IPS DF 4.7 (cell line): ENCODE results near the gene ACADVL.
"Not testable (repeated sequence)": the region's sequence is repeated elsewhere in the genome, so short reads cannot be mapped to it uniquely, and the experiment has no call there.

ENCODE experiments used
- DNase-seq: peaks from one replicate; pipeline ENCODE4 v3.0.0-alpha.2; 2013; ENCODE audit warnings: low spot score; ENCODE audit errors: extremely low read depth

The ACADVL gene

DNA sequence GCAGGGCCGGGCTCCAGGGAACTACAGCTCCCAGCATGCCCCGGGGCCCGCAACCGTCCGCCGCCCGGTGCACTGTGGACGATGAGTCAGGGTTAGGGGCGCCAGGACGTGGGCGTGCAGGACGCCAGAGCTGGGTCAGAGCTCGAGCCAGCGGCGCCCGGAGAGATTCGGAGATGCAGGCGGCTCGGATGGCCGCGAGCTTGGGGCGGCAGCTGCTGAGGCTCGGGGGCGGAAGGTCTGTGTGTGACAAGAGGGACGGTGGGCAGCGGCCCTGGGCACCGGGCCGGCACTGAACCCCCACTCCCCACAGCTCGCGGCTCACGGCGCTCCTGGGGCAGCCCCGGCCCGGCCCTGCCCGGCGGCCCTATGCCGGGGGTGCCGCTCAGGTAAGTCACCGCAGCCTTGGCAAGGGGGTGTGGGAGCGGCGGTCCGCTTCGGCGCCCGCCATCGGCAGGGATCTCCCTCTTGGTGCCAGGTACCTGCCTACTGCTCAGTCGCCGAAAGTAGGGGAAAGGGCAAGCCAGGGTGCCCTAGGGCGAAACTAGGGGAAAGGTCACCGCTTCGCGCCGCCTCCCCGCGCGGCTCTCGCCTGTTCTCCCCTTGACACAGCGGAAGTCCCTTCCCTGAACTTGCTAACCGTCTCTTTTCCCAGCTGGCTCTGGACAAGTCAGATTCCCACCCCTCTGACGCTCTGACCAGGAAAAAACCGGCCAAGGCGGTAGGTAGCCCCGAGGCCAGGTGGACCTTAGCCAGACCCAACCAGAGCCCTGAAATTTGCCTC, at the start of gene ACADVL, which contains the start of gene DLG4:
ACADVL (plus strand) TSS at position 127 of the 781 bp plus-strand sequence; CDS start at position 174, 47 bp downstream.
DLG4 (minus strand) TSS at position 25 of the 781 bp plus-strand sequence.
- DNase-seq: no peak

DNA sequence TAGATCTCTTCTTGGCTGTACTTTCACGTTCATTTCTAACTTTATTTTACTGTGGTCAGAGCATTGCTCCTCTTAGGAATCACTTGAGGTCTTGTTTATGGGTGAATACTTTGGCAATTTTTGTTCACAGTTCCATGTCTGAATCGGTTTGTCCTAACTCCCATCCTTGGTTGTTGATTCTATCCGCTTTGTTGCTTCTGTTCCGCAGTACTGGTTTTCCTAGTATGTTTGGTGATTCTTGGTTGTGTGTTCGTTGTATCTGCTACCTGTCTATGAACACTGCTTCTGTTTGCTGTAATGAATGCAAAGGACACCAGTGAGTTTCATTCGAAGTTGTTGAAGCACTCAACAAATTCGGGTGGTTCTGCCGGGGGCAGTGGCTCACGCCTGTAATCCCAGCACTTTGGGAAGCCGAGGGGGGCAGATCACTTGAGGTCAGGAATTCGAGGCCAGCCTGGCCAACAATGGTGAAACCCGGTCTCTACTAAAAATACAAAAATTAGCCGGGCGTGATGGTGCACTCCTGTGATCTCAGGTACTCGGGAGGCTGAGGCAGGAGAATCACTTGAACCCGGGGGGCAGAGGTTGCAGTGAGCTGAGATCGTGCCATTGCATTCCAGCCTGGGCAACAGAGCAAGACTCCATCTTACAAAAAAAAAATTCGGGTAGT, 47.1 kb upstream of the ACADVL start:
- DNase-seq: not testable (repeated sequence)

DNA sequence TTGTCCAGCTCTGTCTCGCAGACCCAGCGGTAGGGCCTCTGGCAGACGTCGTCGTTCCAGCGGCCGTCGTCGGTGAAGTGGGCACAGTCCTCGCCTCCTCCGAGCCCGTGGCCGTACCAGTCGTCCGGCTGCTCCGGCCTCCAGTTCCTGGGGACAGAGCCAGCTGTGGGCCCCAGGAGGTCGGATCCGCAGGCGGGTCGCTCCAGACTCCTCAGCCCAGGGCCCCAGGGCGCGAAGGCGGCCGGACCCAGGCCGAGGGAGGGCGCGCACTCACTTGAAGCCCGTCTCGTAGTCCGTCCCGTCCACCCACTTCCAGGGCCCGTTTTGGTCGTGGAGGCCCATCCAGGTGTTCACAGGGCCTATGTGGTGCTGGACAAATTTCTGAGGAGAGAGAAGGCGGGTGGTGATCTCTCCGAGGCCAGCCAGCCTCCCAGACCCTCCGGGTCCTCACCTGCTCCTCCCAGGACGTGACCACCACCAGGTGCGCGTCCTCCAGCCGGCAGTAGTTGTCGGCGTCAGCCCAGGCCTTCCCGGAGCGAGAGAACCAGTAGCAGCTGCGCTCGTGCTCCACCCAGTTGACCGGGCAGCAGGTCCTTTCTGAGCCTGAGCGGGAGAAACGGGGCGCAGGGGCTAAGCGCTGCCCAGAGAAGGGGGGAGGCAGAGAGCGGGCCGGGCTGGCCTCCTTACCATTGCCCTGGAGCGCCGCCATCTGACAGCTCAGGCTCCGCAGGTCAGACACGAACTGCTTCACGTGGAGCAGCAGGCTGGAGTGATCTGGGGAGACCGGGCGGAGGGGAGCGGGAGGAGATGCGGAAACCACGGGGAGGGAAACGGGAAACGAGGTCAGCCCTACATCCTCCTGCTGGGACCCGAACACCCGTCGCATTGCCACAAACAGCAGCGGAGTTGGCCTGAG, 45.8 kb upstream of the ACADVL start:
- peak; percentile 58 for DNase-seq

DNA sequence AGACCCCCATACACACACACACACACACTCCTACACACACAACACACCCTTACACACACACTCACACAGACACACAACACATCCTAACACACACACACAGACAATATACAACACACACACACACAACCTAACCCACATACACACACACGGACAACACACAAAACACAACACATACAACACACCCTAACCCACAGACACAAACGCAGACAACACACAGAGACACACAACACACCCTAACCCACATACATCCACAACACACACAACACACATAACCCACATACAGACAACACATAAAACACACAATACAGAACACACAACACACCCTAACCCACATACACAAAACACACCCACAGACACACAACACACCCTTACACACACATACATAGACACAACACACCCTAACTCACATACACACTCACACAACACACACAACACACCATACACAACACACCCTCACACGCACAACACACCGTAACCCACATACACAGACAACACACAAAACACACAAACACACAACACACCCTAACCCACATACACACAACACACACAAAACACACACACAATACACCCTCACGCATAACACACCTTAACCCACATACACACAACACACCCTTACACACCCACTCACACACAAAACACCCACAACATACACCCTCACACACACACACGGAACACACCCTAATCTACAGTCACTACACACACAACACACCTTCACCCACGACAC, 45.0 kb upstream of the ACADVL start:
- DNase-seq: no peak

DNA sequence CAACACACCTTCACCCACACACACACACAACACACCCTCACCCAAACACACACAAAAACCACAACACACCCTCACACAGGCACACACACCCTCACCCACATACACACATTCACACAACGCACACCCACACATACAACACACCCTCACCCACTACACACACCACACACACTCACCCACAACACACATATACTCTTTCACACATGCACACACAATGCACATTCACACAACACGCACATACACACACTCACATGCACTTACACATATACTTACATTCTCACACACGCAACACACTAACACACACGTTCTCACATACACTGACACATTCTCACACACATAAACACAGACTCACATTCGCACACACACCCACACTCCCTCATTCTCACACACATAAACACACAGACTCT, 44.4 kb upstream of the ACADVL start:
- no peak for DNase-seq

DNA sequence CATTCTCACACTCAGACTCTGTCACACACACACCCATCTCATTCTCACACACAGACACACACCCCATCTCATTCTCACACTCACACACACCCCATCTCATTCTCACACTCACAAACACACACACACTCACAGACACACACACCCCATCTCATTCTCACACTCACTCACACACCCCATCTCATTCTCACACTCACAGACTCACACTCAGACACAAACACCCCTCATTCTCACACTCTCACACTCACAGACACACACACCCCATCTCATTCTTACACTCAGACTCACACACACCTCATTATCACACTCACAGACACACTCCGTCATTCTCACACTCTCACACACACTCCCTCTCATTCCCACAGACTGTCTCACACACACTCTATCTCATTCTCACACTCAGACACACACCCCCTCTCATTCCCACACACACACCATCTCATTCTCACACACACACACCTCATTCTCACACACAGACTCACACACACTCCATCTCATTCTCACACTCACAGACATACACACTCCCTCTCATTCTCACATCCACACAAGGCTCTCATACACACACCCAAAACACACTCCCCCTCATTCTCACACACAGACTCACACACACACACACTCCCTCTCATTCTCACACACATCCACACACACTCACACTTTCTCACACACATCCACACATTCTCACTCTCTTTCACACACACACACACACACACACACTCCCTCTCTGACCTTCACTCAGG, 43.5 kb upstream of the ACADVL start:
- DNase-seq: no peak

DNA sequence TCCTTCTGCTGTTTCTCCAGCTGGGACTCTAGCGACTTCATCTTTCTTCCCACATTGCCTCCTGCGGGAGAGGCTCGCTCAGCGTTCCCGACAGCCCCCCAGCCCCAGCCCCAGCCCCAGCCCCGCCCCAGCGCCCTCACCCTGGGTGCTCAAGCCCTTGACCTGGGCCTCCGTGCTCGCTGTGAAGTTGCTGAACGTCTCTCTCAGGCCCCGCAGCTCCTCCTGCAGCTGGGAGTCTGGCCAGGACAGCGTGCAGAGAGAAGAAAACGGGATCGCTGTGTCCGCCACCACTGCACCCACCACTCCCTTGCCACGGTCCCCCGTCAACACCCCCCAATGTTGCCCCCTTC, 42.9 kb upstream of the ACADVL start:
- DNase-seq: no peak

DNA sequence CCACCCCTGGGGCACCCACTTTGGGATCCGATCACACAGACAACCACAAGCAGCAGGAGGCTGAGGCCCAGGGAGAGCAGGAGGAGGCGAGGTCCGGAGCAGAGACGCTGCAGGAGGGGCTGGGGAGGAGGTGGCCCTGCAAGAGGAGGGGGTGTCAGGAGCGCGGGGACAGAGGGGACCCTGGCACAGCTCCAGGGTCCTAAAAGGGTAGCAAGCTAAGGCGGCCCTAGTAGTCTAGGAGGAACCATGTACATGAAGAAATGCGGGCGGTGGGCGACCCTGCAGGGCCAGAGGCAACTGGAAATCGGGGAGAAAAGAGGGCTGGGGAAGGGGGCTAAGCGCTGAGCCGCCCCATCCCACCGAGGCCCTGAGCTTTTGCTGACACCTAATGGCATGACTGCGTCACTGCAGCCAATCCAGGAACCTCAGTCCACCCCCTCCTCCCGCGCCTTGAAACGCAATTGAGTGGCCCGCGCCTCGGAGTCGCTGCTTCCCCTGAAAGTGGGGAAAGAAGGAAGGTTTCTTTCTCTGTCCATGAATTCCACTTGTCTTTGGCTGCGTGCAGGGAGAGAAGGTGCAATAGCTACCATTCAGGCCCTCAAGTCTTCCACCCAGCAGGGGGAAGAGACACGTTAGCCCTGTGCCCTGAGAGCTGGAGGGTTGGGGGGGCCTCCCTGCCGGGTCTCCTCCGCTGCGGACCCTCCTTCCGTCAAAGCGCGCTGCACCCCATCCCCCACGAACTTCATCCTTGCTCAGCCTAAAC, 42.4 kb upstream of the ACADVL start:
- no peak for DNase-seq

DNA sequence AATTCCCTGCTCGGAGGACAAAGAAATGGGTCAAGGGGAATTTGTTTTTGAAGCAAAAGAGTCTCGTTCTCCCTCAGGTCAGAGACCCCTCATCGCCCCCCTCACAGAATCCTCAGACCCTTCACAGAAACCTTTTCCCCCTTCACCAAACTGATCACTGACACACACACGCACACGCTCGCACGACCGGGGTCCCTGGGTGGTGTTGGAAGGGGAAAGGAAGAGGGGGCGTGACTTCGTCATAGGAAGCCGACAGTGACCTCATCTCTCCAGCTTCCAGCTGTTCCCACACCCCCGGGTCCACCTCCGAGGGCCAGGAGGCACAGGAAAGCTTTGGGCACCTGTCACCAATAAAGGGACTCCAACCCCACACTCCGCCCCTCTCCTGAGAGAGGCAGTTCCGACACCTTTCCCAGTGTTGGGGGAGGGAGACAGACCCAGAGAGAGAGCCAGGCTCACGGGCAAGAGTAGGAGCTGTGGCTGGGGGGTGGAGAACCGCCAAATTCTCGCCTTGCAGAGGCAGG, 41.7 kb upstream of the ACADVL start:
- no peak for DNase-seq

DNA sequence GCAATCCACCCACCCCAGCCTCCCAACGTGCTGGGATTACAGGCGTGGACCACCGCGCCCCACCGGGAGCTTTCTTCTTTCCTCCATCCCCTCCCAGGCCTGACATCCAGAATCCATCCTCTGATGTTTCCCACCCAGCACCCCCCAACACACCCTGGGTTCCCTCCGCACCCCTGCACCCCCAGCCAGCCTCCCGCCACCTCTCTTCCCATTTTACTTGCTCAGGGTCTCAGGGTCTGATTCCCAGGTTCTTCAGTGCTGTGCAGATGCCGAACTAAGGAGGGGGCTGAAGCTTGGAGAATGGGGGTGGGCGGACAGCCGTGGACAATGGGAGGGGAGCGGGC, 40.8 kb upstream of the ACADVL start:
- no peak for DNase-seq

DNA sequence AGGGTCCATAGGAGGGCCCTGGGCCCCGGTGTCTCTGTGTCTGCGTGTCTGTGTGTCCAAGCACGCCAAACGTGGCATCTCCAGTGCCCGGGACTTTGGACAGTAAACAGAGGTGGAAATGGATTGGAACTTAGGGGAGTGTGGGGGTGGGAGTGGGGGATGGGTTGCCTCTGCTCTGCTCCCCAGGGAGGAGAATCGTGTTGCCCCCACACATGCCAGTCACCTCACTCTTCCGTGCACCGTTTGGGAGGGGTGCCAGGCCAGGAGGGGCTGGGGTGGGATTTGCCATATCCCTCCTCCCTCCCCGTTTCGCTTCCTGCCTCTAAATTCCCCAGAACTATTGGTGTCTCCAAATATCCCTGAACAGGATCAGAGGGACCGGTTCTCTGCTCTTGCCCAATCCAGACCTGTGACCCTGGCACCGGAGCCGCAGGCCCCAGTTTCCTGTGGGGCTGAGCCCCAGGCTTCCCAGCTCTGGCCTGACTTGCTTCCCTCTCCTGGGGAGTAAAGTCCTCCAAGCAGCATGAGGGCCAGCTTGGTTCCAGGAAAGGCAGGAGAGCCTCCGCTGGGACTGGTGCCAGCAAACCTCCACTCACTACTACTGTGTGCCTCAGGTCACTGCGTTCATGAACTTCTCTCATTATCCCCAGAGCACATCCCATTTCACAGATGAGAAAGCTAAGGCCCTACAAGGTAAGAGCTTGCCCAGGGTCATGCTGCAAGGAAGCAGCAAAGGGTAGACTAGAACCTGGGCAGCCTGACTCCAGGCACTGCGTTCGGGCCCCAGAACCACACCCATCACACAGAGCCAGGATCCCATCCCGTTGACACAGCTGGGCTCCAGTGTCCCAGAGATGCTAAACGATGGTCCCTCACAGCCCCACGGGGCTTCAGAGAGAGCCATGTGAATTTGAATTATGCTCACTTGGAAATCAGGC, 40.2 kb upstream of the ACADVL start, which contains the start of gene ASGR1:
ASGR1 (minus strand) TSS at position 54 of the 938 bp plus-strand sequence. CDS start 807 bp downstream, outside the sequence.
- no peak for DNase-seq

DNA sequence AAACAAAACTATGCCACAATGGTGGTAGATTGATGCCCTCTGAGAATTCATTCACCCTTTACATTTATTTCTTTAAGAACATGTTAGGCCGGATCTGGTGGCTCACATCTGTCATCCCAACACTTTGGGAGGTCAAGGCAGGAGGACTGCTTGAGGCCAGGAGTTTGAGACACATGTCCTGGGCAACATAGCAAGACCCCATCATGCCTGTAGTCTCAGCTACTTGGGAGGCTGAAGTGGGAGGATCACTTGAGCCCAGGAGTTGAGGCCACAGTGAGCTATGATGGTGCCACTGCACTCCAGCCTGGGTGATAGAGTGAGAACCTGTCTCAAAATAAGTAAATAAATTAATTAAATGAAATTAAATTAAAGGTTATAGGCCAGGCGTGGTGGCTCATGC, 37.6 kb upstream of the ACADVL start:
- DNase-seq: not testable (repeated sequence)

DNA sequence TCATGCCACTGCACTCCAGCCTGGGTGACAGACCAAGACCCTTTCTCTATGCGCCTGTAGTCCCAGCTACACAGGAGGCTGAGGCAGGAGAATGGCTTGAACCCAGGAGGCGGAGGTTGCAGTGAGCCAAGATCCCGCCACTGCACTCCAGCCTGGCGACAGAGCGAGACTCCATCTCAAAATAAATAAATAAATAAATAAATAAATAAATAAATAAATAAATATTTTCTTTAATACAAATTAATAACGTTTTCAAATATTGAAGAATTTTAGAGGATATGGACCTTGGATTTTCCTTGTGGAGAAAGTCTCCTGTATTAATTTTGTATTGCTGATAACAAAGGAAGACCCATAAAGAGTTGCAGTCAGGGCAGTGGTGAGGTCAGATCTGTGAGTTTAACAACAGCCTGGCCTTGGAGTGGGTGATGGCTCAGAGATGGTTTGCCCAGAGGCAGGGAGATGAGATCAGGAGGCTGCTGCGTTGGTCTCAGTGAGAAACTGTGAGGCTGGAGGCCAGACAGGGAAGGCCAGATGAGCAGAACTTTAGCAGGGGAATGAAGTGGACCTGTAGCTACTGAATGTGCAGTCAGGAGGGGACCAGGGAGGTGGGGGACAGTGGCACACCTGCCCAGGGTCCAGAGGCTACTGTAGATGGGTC, 36.2 kb upstream of the ACADVL start:
- DNase-seq: no peak

DNA sequence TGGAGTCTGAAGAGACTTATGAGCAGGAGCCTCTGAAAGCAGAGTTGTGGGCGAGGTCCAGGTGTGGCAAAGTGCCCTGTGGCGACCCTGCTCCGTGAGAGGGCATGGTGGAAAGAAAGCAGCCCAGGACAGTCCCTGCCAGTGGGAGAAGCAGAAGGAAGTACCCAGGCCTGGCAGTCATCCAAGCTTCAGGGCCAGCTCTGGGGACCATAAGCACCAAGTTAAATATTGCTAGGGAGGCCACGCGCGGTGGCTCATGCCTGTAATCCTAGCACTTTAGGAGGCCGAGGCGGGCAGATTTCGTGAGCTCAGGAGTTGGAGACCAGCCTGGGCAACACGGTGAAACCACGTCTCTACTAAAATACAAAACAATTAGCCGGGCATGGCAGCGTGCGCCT, 35.6 kb upstream of the ACADVL start:
- DNase-seq: no peak

DNA sequence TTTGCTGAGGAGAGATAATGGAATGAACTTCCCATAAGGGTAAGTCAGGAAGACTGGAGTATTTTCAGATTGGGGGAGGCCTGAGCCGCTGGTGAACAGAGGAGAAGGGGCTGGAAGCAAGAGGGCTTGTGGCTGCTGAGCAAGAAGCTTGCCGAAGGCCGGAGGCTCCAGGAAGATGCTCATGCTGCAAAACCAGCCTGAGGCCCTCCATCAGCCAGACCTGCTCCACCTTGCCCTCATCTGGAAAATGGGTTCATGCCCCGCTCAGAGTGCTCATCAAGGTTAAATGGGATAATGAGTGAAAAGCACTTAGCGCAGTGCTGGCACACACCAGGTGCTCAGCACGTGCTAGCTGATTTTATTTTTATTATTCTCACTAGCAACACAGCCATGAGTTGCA, 35.1 kb upstream of the ACADVL start:
- DNase-seq: no peak

DNA sequence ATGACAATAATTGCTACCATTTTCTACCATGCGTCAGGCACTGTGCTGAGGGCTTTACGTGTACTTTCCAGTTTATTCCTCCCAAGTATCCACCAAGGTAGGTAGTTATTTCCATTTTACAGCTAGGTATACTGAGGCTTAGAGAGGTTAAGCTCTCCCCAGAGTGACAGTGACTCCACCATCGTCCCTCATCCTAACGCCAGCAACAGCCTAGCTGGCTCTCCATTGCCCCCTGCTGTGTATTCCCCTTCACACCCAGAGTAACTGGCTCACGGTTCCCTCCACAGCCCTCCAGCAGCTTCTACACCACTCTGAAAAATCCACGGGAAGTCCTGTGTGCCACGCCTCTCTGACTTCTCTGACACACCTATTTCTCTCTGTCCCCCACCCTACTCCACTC, 33.5 kb upstream of the ACADVL start:
- no peak for DNase-seq

DNA sequence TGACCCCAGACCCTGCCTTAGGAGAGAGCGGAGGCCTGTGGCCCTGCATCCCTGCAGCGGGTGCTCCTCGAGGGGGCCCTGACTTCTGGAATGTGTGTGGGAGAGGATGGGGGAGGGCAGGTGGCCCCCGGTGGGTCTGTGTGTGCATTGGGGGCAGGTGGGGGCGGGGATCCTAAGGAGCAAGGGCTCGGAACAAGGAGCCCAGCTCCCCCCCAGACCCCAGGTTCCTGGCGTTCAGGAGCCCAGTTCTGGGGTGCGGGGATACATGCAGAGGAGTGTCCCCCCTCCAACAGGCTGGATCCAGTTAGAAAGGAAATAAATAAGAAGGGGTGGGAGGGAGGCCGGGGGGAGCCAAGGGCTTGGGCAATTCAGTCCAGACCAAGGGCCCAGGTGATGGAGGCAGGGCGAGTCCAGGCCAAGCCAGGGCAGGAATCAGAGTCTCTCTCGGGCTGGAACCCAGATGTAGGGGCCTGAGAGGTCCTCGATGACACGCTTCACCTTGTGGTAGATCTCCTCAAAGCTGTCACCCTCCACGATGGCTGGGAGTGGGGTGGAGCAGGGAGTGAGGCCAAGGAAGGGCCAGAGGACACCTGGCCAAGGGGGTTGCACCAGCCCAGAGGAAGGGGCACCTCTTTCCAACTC, 29.3 kb upstream of the ACADVL start:
- DNase-seq: no peak
